ENCODE data around the gene ALDH3B2. TPM values are rescaled to one million over a fixed set of nuclear protein-coding genes. Genes with fewer than 3 reads are reported as not detected.

The ALDH3B2 gene
- total RNA-seq, 2 experiments from 2014 or later, result not detected

DNA sequence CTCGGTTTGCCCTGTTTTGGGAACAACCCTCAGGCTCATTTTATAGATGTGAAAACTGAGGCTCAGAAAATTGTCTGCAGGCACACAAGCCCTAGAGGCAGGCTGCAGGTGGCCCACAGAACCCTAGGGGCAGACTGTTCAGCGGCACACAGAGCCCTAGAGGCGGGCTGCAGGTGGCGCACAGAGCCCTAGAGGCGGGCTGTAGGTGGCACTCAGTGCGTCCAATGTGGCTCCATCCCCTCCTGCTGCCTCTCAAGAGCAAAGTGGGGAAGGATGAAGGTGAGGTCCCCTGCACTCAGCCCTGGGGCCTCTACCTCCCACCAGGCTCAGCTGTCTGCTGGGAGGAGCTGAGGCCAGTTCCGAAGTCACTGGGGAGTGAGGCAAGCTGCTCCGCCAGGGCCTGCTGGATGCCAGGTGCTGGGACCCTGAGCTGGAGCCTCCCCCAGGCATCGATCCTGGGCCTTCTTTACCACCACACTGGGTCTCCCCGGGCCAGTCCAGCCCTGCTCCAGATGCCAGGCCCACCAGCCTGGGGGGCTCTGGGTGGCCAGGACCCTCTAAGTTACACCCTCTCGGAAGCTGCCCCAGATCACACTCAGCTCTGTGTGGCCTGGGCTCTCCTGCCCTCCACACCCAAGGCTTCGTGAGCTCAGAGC lies 26.2 kb downstream of the ALDH3B2 start:
- H3K4me3 ChIP-seq (ENCODE audit: low read length), result no peak overlapping the region
- peaks cover 48% of the 10 kb centered on the region for H3K4me1 ChIP-seq (ENCODE audit: insufficient read depth, low read length)
- Mint-ChIP-seq H3K4me1 (ENCODE audit: low read depth) (peaks cover 32% of the 10 kb centered on the region), H3K27me3 (no peaks in the 10 kb centered on the region), H3K36me3 (ENCODE audit: low read depth) (peaks cover 4% of the 10 kb centered on the region), H3K4me3 (peak overlapping the region; percentile 76), H3K9me3 (no peaks in the 10 kb centered on the region), H3K27ac (peak overlapping the region; percentile 27)
- ChIA-PET CTCF (interaction anchor here (1.5 to 2.0 kb wide), 2 partner anchors 11 to 19 kb away, joined by 7 to 9 read pairs; partner anchors contain the start of gene NUDT8), POLR2A (interaction anchor here (0.5 to 4.9 kb wide), 3 partner anchors 11 to 190 kb away, joined by 3 to 51 read pairs (median 3); partner anchors contain the start of gene NUDT8)
- no peaks in the 10 kb centered on the region for H3K27me3 ChIP-seq (ENCODE audit: control insufficient read depth in 1 of 2, insufficient read depth in 2 of 2, low read length in 2 of 2)
- DNase-seq (peak; percentile 21 to 78 (median 51)), ATAC-seq (ENCODE audit: poor library complexity) (peak; percentile 92)
- intact Hi-C loops (cut with DNase I, micrococcal nuclease), result loop anchor here in 1 of 2 experiments (1.0 kb wide), 1 partner anchor 18 kb away; no protein-coding TSS in a partner anchor
- H3K36me3 ChIP-seq (ENCODE audit: insufficient read depth, low read length), result no peaks in the 10 kb centered on the region
- no peak overlapping the region for H3K27ac ChIP-seq (ENCODE audit: low read depth in 1 of 2, low read length in 2 of 2)
- H3K9me3 ChIP-seq (ENCODE audit: control insufficient read depth in 1 of 2, insufficient read depth in 1 of 2, low read length in 2 of 2), result peaks cover 0 to 5% of the 10 kb centered on the region in 2 experiments
- TF ChIP-seq, protein P1, sequence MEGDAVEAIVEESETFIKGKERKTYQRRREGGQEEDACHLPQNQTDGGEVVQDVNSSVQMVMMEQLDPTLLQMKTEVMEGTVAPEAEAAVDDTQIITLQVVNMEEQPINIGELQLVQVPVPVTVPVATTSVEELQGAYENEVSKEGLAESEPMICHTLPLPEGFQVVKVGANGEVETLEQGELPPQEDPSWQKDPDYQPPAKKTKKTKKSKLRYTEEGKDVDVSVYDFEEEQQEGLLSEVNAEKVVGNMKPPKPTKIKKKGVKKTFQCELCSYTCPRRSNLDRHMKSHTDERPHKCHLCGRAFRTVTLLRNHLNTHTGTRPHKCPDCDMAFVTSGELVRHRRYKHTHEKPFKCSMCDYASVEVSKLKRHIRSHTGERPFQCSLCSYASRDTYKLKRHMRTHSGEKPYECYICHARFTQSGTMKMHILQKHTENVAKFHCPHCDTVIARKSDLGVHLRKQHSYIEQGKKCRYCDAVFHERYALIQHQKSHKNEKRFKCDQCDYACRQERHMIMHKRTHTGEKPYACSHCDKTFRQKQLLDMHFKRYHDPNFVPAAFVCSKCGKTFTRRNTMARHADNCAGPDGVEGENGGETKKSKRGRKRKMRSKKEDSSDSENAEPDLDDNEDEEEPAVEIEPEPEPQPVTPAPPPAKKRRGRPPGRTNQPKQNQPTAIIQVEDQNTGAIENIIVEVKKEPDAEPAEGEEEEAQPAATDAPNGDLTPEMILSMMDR (IDR thresholded peaks at IDR 0.05), result peak; percentile 48

DNA sequence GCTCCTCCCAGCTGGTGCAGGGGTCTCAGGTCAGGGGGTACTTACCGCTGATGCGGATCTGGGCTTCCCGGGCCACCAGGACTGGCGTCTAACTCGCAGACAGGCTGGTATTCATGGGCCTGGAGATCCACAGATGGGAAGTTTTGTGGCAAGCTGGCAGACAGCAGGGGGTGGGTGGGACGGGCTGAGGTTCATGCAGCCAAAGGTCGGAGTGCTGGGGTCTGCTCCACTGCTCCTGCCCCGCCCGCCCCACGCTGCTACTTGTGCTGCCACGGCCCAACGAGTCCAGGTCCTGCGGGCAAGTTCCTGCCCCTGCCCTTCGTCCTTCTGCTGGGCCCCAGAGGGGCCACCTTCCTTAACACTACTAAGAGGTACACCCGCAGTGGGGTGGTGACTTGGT lies 27.0 kb downstream of the ALDH3B2 start:
- no peaks in the 10 kb centered on the region for H3K27me3 Mint-ChIP-seq
- H3K36me3 ChIP-seq (ENCODE audit: insufficient read depth, low read length), result no peaks in the 10 kb centered on the region
- peaks cover 32% of the 10 kb centered on the region for H3K4me1 Mint-ChIP-seq (ENCODE audit: low read depth)
- ATAC-seq (ENCODE audit: poor library complexity) (no peak), DNase-seq (peak in 1 of 14 experiments; percentile 14)
- H3K9me3 Mint-ChIP-seq, result no peaks in the 10 kb centered on the region
- H3K4me3 ChIP-seq (ENCODE audit: low read length), result no peak overlapping the region
- TF ChIP-seq, protein P1 (IDR thresholded peaks at IDR 0.05), result no peak
- peaks cover 0 to 5% of the 10 kb centered on the region in 2 experiments for H3K9me3 ChIP-seq (ENCODE audit: control insufficient read depth in 1 of 2, insufficient read depth in 1 of 2, low read length in 2 of 2)
- H3K27me3 ChIP-seq (ENCODE audit: control insufficient read depth in 1 of 2, insufficient read depth in 2 of 2, low read length in 2 of 2), result no peaks in the 10 kb centered on the region
- no peak overlapping the region for H3K27ac ChIP-seq (ENCODE audit: low read depth in 1 of 2, low read length in 2 of 2)
- H3K36me3 Mint-ChIP-seq (ENCODE audit: low read depth), result peaks cover 4% of the 10 kb centered on the region
- no peak overlapping the region for H3K27ac Mint-ChIP-seq
- POLR2A ChIA-PET, result interaction anchor here (2.2 kb wide), 1 partner anchor 18 kb away, joined by 11 read pairs; the partner anchor contains the start of gene NUDT8
- peaks cover 48% of the 10 kb centered on the region for H3K4me1 ChIP-seq (ENCODE audit: insufficient read depth, low read length)
- intact Hi-C loops (cut with DNase I, micrococcal nuclease), result no loop called here
- no peak overlapping the region for H3K4me3 Mint-ChIP-seq
- CTCF ChIA-PET, result interaction anchor here (2.0 kb wide), 1 partner anchor 19 kb away, joined by 9 read pairs; the partner anchor contains the start of gene NUDT8

DNA sequence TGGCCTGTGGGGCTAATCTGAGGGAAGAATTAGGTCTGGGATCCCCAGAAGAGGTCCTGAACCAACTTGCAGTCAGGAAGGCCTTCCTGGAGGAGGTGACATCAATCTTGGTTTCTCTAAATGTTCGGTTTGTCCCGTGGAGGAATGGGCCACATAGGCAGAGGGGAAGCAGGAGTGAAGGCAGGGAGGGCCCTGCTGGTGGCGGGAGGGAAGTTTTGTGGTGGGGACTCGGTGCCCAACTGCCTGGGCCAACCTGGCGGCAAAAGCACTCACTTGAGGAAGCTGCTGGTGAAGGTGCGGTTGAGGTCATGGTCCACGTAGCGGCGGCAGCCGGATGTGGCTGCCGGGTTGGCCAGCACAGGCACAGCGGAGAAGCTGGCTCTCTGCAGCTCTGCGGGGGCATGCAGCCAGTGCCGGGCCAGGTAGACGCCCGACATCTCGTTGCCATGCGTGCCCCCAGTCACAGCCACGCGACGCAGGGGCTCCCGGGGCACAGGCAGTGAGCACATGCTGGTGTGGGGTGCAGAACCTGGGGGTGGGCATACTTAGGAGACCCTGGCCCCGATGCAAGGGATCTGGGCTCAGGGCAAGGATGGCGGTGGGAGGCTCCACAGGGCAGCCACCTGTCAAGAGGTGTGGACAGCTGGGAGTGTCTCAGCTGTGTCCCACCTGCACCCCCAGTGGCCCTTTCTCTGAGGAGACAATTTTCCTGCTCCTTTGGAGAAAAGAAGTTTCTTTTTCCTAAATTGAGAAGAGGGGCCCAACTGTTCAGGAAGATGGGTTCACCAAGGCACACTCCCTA lies 27.7 kb downstream of the ALDH3B2 start:
- Mint-ChIP-seq H3K27me3 (no peaks in the 10 kb centered on the region), H3K36me3 (ENCODE audit: low read depth) (peaks cover 4% of the 10 kb centered on the region), H3K4me3 (peak overlapping the region; percentile 62), H3K27ac (no peak overlapping the region), H3K4me1 (ENCODE audit: low read depth) (peaks cover 32% of the 10 kb centered on the region), H3K9me3 (no peaks in the 10 kb centered on the region)
- Histone ChIP-seq H3K4me1 (ENCODE audit: insufficient read depth, low read length) (peaks cover 48% of the 10 kb centered on the region), H3K4me3 (ENCODE audit: low read length) (no peak overlapping the region), H3K27me3 (ENCODE audit: control insufficient read depth in 1 of 2, insufficient read depth in 2 of 2, low read length in 2 of 2) (no peaks in the 10 kb centered on the region), H3K27ac (ENCODE audit: low read depth in 1 of 2, low read length in 2 of 2) (no peak overlapping the region), H3K9me3 (ENCODE audit: control insufficient read depth in 1 of 2, insufficient read depth in 1 of 2, low read length in 2 of 2) (peaks cover 0 to 5% of the 10 kb centered on the region in 2 experiments), H3K36me3 (ENCODE audit: insufficient read depth, low read length) (no peaks in the 10 kb centered on the region)
- POLR2A ChIA-PET, result interaction anchor here (0.9 to 2.2 kb wide), 3 partner anchors 13 to 32 kb away, joined by 3 to 11 read pairs (median 4); partner anchors contain the start of gene NUDT8
- ATAC-seq (ENCODE audit: poor library complexity), result no peak
- TF ChIP-seq, protein P1 (IDR thresholded peaks at IDR 0.05), result no peak
- CTCF ChIA-PET, result interaction anchor here (1.1 to 1.6 kb wide), 2 partner anchors 10 to 17 kb away, joined by 3 to 6 read pairs; partner anchors contain the start of gene NUDT8
- intact Hi-C loops (cut with DNase I, micrococcal nuclease), result no loop called here
- DNase-seq, result peak in 8 of 14 experiments; percentile 12 to 68 (median 42)
